Liver (tissue), 3 donors: ENCODE results near the gene TRIM59.

Experiments
- EGR1 ChIP-seq, 2 donors: IDR thresholded peaks; 2 replicates each; pipeline ENCODE4 v1.6.1; 2016 to 2018; ENCODE audit warnings: antibody characterized with exemption in 2 of 2, low read depth in 2 of 2
- FOXA2 ChIP-seq: IDR thresholded peaks from 2 replicates; pipeline ENCODE4 v1.6.1; 2016; ENCODE audit warnings: antibody characterized with exemption
- GABPA ChIP-seq, 2 donors: IDR thresholded peaks in 1 of 2; conservative IDR thresholded peaks in 1 of 2; 2 replicates each; pipeline ENCODE4 v1.6.1; 2016; ENCODE audit warnings: antibody characterized with exemption in 2 of 2, mild to moderate bottlenecking in 1 of 2, moderate library complexity in 1 of 2
- HNF4G ChIP-seq: IDR thresholded peaks from 2 replicates; pipeline ENCODE4 v1.6.1; 2016; ENCODE audit warnings: antibody characterized with exemption
- NR2F2 ChIP-seq: IDR thresholded peaks from 2 replicates; pipeline ENCODE4 v1.6.1; 2016; ENCODE audit warnings: antibody characterized with exemption
- RAD21 ChIP-seq, 2 donors: IDR thresholded peaks; 2 replicates each; pipeline ENCODE4 v1.6.1; 2016; ENCODE audit warnings: antibody characterized with exemption in 2 of 2, mild to moderate bottlenecking in 2 of 2
- RXRA ChIP-seq, 2 donors: IDR thresholded peaks; 2 replicates each; pipeline ENCODE4 v1.6.1; 2017 to 2018; ENCODE audit warnings: antibody characterized with exemption in 2 of 2, mild to moderate bottlenecking in 1 of 2
- SP1 ChIP-seq: IDR thresholded peaks from 2 replicates; pipeline ENCODE4 v1.6.1; 2018; ENCODE audit warnings: antibody characterized with exemption, mild to moderate bottlenecking
- TAF1 ChIP-seq: conservative IDR thresholded peaks from 2 replicates; pipeline ENCODE4 v1.6.1; 2016; ENCODE audit warnings: antibody characterized with exemption, mild to moderate bottlenecking
- YY1 ChIP-seq: IDR thresholded peaks from 2 replicates; pipeline ENCODE4 v1.6.1; 2016; ENCODE audit warnings: antibody characterized with exemption, mild to moderate bottlenecking
- TF ChIP-seq, protein P1 (sequence below): fragments of 150-350 bp; IDR thresholded peaks from 2 replicates; pipeline ENCODE4 v1.5.1; 2017; ENCODE audit warnings: improper control_type of control experiment, low read depth, low read length; ENCODE audit not compliant: missing input control
- TF ChIP-seq, protein P2 (sequence below): IDR thresholded peaks from 2 replicates; pipeline ENCODE4 v1.6.1; 2016; ENCODE audit warnings: antibody characterized with exemption, mild to moderate bottlenecking
- TF ChIP-seq, protein P3 (sequence below): IDR thresholded peaks from 2 replicates; pipeline ENCODE4 v1.6.1; 2016; ENCODE audit warnings: antibody characterized with exemption
- TF ChIP-seq, protein P4 (sequence below): IDR thresholded peaks from 2 replicates; pipeline ENCODE4 v1.6.1; 2016; ENCODE audit warnings: antibody characterized with exemption
- donor health status: healthy.
- donor health status: healthy.

DNA sequence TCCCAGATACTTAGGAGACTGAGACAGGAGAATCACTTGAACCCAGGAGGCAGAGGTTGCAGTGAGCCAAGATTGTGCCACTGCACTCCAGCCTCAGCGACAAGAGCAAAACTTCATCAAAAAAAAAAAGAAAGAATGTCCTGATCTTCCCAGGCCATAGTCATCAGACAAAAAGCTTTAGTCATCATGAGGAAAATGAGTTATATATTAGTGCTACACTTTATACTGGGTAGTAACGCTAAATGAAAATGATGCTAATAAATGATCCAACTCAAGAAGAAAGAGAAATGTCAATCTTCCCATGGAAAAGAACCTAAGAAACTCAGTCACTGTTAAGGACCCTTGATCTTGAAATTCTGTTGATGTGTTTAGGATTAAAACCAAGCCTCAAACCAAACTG is 26.3 kb upstream of the TRIM59 start:
- TF ChIP-seq, protein P1, sequence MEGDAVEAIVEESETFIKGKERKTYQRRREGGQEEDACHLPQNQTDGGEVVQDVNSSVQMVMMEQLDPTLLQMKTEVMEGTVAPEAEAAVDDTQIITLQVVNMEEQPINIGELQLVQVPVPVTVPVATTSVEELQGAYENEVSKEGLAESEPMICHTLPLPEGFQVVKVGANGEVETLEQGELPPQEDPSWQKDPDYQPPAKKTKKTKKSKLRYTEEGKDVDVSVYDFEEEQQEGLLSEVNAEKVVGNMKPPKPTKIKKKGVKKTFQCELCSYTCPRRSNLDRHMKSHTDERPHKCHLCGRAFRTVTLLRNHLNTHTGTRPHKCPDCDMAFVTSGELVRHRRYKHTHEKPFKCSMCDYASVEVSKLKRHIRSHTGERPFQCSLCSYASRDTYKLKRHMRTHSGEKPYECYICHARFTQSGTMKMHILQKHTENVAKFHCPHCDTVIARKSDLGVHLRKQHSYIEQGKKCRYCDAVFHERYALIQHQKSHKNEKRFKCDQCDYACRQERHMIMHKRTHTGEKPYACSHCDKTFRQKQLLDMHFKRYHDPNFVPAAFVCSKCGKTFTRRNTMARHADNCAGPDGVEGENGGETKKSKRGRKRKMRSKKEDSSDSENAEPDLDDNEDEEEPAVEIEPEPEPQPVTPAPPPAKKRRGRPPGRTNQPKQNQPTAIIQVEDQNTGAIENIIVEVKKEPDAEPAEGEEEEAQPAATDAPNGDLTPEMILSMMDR = no peak
- TF ChIP-seq GABPA (IDR thresholded peaks at IDR 0.05 in 1 of 2, conservative IDR thresholded peaks at IDR 0.05 in 1 of 2) (no peak), EGR1 (IDR thresholded peaks at IDR 0.05; ENCODE audit: low read depth in 2 of 2) (no peak), RXRA (IDR thresholded peaks at IDR 0.05) (no peak), TAF1 (no peak), RAD21 (IDR thresholded peaks at IDR 0.05) (no peak), SP1 (no peak), YY1 (no peak), HNF4G (no peak), NR2F2 (no peak), FOXA2 (no peak)
- TF ChIP-seq, protein P2, sequence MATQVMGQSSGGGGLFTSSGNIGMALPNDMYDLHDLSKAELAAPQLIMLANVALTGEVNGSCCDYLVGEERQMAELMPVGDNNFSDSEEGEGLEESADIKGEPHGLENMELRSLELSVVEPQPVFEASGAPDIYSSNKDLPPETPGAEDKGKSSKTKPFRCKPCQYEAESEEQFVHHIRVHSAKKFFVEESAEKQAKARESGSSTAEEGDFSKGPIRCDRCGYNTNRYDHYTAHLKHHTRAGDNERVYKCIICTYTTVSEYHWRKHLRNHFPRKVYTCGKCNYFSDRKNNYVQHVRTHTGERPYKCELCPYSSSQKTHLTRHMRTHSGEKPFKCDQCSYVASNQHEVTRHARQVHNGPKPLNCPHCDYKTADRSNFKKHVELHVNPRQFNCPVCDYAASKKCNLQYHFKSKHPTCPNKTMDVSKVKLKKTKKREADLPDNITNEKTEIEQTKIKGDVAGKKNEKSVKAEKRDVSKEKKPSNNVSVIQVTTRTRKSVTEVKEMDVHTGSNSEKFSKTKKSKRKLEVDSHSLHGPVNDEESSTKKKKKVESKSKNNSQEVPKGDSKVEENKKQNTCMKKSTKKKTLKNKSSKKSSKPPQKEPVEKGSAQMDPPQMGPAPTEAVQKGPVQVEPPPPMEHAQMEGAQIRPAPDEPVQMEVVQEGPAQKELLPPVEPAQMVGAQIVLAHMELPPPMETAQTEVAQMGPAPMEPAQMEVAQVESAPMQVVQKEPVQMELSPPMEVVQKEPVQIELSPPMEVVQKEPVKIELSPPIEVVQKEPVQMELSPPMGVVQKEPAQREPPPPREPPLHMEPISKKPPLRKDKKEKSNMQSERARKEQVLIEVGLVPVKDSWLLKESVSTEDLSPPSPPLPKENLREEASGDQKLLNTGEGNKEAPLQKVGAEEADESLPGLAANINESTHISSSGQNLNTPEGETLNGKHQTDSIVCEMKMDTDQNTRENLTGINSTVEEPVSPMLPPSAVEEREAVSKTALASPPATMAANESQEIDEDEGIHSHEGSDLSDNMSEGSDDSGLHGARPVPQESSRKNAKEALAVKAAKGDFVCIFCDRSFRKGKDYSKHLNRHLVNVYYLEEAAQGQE = no peak
- TF ChIP-seq, protein P3, sequence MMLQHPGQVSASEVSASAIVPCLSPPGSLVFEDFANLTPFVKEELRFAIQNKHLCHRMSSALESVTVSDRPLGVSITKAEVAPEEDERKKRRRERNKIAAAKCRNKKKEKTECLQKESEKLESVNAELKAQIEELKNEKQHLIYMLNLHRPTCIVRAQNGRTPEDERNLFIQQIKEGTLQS = no peak
- TF ChIP-seq, protein P4, sequence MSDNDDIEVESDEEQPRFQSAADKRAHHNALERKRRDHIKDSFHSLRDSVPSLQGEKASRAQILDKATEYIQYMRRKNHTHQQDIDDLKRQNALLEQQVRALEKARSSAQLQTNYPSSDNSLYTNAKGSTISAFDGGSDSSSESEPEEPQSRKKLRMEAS = no peak
